GM12891 (cell line): ENCODE measurements around the gene SEPTIN10.

Source experiments
- POLR2A ChIP-seq: IDR thresholded peaks from 2 replicates; pipeline ENCODE4 v1.6.1; 2011; ENCODE audit warnings: low read depth, low read length, control low read depth
- POLR2AphosphoS5 ChIP-seq: IDR thresholded peaks from 2 replicates; pipeline ENCODE4 v1.6.1; 2011; ENCODE audit warnings: low read depth, low read length, control low read depth
- TAF1 ChIP-seq: IDR thresholded peaks from 2 replicates; pipeline ENCODE4 v1.6.1; 2011; ENCODE audit warnings: low read depth, low read length, control low read depth

DNA sequence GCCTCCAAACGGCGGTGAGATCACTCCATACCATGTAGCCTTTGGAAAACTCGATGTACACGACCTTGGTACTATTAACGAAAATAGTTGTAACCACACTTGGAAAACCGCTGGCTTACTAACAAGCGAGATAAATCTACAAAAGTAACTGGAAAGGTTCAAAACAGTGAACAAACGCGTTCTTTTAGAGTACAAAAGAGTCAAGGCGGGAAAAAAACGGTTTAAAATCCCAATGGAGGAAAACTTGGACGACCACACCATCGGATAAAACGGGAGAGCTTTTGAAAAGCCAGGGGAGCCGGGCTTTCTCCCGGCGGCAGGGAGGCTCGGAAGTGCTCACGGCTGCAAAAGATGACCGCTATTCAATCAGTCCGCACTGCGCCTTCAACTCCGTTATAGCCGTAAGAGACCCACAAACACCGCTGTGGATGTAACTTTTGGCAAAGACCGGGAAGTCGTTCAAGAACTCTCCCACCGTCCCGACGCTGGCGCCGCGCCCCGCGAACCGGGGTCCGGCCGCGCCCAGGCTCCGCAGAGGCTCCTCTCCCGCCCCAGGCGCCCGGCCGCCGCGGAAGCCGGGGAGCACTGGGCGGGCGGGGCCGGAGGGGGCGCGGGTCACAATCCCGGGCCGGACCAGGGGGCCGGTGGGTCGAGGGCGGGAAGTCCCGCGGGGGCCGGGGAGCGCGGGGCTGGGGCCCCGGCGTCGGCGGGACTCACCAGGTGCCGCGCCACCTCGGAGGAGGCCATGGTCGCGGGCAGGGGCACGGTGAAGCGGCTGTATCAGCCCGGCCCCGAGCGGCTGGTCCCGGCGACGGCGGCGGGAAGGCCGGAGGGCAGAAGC is 465 bp downstream of the SEPTIN10 start:
- TF ChIP-seq POLR2A = no peak
- TF ChIP-seq POLR2AphosphoS5 = no peak
- no peak for TF ChIP-seq TAF1
